GM12892 (cell line): ENCODE results near the gene HS3ST5.

ENCODE experiments used
- POLR2A ChIP-seq: IDR thresholded peaks from 2 replicates; pipeline ENCODE4 v1.6.1; 2011; ENCODE audit warnings: low read depth, low read length, control low read depth
- POLR2AphosphoS5 ChIP-seq: IDR thresholded peaks from 2 replicates; pipeline ENCODE4 v1.6.1; 2011; ENCODE audit warnings: low read depth, low read length, control low read depth
- TAF1 ChIP-seq: IDR thresholded peaks from 2 replicates; pipeline ENCODE4 v1.6.1; 2011; ENCODE audit warnings: low read depth, mild to moderate bottlenecking, control low read depth, low read length, borderline replicate concordance

DNA sequence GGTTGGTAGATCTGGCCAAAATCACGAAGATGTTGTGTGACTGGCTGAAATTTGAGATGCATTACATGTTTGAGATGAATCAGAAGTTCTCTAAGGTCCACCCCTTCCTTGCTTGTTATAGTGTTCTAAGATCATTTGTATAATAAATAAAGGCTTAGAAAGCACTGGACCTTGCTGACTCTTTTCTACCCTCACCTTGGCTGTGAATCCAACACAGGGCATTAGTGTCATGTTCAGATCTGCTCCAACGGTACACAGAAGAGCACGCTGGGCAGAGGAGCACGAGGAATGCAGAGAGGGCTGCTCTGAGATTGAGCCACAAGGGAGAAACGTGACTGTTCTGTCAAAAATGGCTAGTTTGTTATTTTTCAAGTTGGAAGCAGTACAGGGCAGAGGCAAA is 202.4 kb downstream of the HS3ST5 start:
- TF ChIP-seq POLR2A, result no peak
- TF ChIP-seq TAF1, result no peak
- TF ChIP-seq POLR2AphosphoS5, result no peak
